GM21619 (cell line): ENCODE results near the gene ZNF23.
"Not testable (repeated sequence)": the region's sequence is repeated elsewhere in the genome, so short reads cannot be mapped to it uniquely, and the experiment has no call there.

Source experiments
- ATAC-seq: cut with Tn5 transposase; IDR thresholded peaks from one replicate; pipeline ENCODE4 v1.9.1; 2021; ENCODE audit not compliant: unreplicated experiment

Gene ZNF23

DNA sequence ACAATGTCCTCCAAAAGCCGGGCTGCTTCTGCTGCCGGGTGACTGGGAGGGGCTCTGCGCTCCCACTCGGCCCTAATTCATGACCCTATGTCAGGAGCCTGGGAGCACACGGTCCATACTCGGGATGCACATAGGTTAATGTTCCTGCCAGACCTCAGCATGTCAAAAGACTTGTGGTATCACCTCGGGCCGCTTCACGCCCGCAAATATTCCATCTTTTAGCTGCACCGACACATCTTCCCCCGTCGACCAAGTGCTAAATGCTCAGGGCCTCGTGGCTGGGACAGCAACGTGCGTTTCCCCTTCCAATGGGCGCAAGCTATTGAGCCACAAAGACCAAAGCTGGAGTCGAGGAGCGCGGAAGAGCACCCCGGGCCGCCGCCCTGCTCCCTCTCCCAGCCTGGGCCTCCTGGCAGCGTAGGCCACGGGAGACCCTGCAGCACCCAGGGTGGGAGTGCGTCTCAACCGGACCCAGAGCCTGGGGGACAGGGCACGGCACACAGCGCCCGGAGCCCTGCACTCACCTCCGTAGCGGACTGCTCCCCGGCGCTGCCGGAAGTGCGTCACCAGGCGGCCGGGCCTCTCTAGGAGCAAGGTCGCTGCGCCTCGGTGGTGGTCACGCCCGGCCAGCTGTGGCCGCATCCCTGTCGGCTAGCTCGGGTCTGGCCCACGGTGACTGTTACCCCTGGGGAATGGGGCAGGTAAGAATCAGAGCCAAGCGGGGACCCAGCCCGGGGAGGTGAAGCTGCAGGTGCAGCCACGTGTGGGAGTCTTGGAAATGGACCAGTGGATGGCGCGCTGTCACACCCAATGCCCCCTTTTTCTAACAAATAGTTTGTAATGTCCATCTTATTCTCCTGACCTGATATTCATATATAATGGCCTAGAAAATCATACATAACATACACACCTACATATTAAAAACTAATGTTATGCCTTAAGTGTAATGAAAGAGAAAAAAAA is at the start of gene ZNF23:
Gene ZNF23, minus strand, starts transcription at position 562 of the 963 bp plus-strand sequence. CDS start 5,451 bp downstream, outside the sequence.
- ATAC-seq, result peak; percentile 96

GRCh38 chr16:71507061-71507460 is 45.0 kb upstream of the ZNF23 start:
- ATAC-seq, result no peak

DNA sequence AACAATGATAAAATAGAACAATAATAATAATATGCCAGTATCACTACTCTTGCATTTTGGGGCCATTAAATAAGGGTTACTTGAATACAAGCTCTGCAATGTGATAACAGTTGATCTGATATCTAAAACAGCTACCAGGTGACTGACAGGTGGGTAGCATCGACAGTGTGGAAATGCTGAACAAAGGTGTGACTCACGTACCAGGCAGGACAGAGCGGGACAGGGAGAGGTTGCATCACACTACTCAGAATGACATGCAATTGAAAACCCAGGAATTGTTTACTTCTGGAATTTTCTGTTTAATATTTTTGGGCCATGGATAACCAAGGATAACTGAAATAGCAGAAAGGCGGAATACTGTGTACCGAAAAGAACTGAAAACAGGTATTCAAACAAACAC is 42.9 kb upstream of the ZNF23 start:
- ATAC-seq, result no peak

DNA sequence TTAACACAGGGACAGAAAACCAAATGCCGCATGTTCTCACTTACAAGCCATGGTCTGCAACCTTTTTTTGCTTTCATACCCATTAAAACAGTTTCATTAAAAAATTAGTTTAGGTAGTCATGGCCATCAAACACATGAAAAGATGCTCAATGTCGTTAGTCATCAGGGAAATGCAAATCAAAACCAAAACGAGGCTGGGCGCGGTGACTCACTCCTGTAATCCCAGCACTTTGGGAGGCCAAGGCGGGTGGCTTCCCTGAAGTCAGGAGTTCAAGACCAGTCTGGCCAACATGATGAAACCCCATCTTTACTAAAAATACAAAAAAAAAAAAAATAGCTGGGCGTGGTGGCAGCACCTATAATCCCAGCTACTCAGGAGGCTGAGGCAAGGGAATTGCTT is 42.0 kb upstream of the ZNF23 start:
- not testable (repeated sequence) for ATAC-seq

DNA sequence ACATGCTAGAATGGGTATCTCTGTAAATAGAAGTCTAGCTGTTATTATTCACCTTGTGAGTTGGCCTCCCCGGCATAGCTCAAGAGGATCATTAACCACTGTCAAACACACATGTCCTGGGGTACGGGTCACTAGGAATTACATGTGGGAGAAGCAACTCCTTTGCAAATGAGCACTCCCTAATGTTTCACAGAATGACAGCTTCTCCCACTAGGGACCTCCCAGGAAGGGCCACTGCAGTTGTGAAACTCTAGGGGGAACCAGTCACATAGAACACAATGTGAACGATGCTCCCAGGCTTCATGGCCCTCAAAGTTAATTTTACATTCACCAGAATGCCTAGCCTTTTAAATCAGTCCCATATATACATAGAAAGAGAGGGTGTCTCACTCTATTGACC is 39.5 kb upstream of the ZNF23 start:
- ATAC-seq, result no peak

DNA sequence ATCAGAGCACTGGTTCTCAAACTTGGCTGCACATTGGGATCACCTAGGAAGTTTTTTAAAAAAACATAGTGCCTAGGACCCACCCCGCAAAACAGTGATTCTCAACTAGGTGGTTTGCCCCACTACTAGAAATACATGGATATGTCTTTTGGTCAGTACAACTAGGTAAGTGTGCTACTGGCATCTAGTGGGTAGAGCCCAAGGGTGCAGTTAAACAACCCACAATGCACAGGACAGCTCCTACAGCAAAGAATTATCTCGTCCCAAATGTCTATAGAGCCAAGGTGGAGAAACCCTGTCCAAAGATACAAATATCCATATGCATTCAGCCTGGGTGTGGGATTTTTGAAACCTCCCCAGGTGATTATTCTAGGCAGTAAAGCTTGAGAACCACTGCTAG is 38.9 kb upstream of the ZNF23 start:
- no peak for ATAC-seq

- ATAC-seq, result peak; percentile 72
Observed at GRCh38 chr16:71499775-71500364, 37.8 kb upstream of the ZNF23 start.

GRCh38 chr16:71498031-71498430 is 36.0 kb upstream of the ZNF23 start:
- ATAC-seq, result no peak

DNA sequence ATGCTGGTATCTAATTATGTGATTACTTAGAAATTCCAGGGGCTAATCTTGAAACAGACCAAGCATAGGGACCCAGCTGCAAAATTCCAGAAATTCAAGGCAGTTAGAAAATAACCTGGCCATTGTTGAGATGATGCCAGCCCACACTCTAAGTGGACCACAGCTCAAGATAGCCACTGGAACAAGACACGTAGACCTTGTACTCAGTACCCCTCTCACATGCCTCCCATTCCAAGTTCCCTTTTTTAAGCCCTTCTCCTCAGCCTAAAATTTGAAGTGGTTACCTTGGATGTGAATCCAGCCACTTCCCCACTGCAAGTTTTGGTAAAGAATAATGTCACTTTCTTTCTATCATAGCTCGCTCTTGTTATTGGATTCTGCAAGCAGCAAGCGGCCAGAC is 31.2 kb upstream of the ZNF23 start:
- ATAC-seq, result no peak

DNA sequence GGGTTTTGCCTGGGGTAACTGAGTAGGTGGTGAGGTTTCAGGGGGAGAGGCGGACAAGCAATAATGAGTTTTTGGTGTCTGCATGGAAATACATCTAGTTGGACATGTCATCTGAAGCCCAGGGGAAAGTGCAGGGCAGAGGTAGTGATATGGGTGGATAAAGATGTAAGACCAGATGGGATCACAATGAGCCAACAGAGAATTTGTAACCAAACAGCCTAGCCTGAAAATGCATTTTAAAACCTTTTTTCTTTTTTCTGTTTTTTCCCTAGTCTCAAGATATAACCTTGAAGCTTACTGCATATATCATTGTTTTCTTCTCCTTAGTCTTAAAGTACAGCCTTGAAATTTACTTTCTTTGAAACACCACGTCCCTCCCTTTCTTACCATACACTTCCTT is 30.7 kb upstream of the ZNF23 start:
- no peak for ATAC-seq

DNA sequence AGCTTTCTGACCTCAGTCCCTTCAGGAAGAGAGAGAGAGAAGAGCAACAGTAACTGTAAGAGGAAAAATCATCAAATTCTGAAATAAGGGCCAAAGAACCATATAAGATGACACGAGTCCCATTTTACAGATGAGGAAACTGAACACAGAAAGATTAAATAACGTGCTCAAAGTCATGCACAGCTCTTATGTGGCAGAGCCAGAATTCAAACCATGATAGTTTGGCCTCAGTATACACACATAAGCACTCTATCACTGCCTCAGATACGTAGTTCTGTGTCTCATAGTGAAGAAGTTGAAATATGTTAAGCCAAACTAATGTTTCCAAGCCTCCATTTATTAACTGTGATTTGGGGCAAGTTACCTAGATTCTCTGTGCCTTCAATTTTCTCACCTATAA is 29.0 kb upstream of the ZNF23 start:
- ATAC-seq, result no peak

- ATAC-seq, result no peak
Observed at GRCh38 chr16:71490361-71490760, 28.3 kb upstream of the ZNF23 start.

GRCh38 chr16:71489122-71489521 is 27.1 kb upstream of the ZNF23 start, which contains the start of gene ZNF19:
ZNF19 (minus strand) TSS chr16:71489324; CDS start chr16:71482114, 7,210 bp downstream.
- no peak for ATAC-seq

DNA sequence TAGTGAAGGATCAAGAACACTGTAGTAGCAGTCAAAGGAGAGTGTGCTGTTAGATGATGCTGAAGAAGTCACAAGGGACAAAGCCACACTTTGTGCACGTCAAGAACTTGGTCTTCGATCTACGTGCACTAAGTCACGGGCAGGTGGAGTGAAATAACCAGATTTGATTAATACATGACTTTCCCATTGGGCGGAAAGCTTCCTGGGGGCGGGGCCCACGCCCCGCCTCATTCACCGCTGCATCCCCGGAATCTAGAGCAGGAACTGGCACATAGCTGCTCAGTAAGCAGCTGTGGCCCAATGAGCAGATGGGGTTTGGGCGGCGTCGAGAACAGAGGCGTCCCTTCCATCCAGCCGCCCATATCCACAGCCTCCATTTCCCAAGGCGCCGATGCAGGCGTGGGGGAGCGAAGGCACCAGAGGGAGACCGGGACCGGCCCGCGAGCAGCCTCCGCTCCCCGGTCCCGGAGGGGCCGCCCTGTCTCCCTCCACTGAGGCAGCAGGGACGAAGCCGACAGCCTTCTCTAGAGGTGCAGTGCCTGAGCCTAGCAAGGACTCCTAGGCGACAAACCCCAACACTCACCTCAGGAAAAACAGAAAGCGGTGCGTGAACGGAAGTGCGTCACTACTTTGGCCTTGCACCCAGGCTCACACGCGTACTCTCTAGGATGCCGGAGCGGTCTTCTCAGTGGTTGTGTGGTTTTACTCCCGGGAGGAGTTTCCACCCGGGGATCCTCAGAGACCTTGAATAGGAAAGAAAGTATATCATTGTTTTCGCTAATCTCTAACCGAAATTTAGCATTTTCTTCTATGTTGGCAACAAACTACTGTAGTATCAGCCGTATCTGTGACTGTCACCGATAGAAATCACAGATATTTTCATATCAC is 22.2 kb upstream of the ZNF23 start:
- peak; percentile 86 for ATAC-seq

- ATAC-seq, result no peak
Observed at GRCh38 chr16:71482569-71482968, 20.5 kb upstream of the ZNF23 start.

- no peak for ATAC-seq
Observed at GRCh38 chr16:71480956-71481355, 18.9 kb upstream of the ZNF23 start.

- no peak for ATAC-seq
Observed at GRCh38 chr16:71479420-71479819, 17.4 kb upstream of the ZNF23 start.

GRCh38 chr16:71476457-71477124 is 14.5 kb upstream of the ZNF23 start:
- ATAC-seq, result no peak

DNA sequence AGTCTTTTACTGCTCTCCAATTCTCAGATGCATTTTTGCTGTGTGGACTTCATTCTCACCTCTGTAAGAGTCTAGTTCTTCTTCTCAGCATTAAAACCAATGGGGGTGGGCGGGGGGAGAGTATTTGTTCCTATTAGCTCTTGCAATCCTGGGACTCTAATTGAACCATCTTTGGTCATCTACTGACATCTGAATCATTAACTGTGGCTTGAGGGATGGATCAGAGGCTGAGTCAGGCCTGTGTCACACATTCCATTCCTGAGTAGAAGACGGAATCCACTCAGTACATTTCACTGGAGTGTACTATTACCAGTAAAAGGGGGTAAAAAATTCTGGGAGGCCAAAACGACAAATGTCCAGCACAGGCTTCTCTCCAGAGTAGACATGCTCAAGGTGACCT is 12.8 kb upstream of the ZNF23 start:
- ATAC-seq, result no peak

GRCh38 chr16:71473891-71474290 is 11.8 kb upstream of the ZNF23 start:
- ATAC-seq, result no peak

- ATAC-seq, result no peak
Observed at GRCh38 chr16:71472931-71473330, 10.9 kb upstream of the ZNF23 start.
